NB4 (cell line): ENCODE results near the gene STK11IP.

Experiments
- MYC ChIP-seq: IDR thresholded peaks from 2 replicates; pipeline ENCODE4 v1.6.1; 2011; ENCODE audit warnings: low read depth, low read length
- POLR2A ChIP-seq: IDR thresholded peaks from 2 replicates; pipeline ENCODE4 v1.6.1; 2011; ENCODE audit warnings: mild to moderate bottlenecking; ENCODE audit not compliant: insufficient read length; ENCODE audit errors: extremely low read depth
- TF ChIP-seq, protein P1 (sequence below): IDR thresholded peaks from one replicate; pipeline ENCODE4 v1.5.1; 2012; ENCODE audit warnings: low read depth, low read length
- TF ChIP-seq, protein P2 (sequence below): IDR thresholded peaks from 2 replicates; pipeline ENCODE4 v1.6.1; 2011; ENCODE audit warnings: low read depth, low read length

DNA sequence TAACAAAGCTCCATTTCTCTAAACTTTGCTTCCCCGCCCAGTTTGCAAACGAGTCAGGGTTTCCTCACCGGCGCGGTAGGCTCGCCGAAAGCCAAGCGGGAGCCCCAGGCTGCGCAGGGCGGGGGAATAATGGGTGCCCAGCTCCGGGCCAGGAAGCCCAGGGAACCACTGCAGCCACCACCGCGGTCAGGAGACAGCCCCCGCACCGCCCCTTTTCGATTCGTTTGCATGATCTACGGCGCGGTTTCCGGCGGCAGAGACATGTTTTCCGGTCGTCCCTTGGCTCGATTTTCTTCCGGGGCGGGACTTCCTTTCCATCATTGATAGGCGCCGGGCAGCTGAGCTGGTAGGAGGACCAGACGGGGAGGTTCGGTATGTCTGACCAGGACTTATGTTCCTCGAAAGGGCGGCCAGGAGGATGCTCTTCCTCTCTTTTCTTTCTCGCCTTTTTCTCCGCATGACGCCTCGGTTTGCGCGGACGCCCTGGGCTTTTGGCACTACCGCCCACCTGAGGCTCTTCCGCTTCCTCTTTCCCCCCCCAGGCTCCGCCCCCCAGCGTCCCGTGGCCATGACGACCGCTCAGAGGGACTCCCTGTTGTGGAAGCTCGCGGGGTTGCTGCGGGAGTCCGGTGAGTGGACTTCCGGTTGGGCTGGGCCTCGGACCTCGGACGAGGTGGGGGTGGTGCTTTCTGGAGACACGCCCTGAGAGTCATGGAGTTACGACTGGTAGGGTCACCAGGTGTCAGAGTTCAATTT, at the start of gene STK11IP:
- TF ChIP-seq, protein P1, sequence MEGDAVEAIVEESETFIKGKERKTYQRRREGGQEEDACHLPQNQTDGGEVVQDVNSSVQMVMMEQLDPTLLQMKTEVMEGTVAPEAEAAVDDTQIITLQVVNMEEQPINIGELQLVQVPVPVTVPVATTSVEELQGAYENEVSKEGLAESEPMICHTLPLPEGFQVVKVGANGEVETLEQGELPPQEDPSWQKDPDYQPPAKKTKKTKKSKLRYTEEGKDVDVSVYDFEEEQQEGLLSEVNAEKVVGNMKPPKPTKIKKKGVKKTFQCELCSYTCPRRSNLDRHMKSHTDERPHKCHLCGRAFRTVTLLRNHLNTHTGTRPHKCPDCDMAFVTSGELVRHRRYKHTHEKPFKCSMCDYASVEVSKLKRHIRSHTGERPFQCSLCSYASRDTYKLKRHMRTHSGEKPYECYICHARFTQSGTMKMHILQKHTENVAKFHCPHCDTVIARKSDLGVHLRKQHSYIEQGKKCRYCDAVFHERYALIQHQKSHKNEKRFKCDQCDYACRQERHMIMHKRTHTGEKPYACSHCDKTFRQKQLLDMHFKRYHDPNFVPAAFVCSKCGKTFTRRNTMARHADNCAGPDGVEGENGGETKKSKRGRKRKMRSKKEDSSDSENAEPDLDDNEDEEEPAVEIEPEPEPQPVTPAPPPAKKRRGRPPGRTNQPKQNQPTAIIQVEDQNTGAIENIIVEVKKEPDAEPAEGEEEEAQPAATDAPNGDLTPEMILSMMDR = no peak
- peak; percentile 90 for TF ChIP-seq POLR2A
- TF ChIP-seq MYC = peak; percentile 48
- TF ChIP-seq, protein P2, sequence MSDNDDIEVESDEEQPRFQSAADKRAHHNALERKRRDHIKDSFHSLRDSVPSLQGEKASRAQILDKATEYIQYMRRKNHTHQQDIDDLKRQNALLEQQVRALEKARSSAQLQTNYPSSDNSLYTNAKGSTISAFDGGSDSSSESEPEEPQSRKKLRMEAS = peak; percentile 20; the same call in 1 of the 2 replicates
